Measurements from ENCODE around the gene DUSP12. TPM values are rescaled to one million over a fixed set of nuclear protein-coding genes. Genes with fewer than 3 reads are reported as not detected.

The DUSP12 gene
- total and polyA plus RNA-seq, 9 of the 15 experiments (the other 6 are each of a cell fraction or from before 2014, with no cell fraction given) = 10.4 to 81.4 (median 43.6) TPM

GRCh38 chr1:161727256-161727924 is 22.2 kb upstream of the DUSP12 start (continued):
- no peak for TF ChIP-seq ZNF318 (IDR thresholded peaks at IDR 0.05; ENCODE audit: borderline replicate concordance in 1 of 2, low read depth in 1 of 2)
- TF ChIP-seq CHCHD3 (CRISPR knock-in tag; IDR thresholded peaks at IDR 0.05) = no peak
- TF ChIP-seq SREBF2 (CRISPR knock-in tag; IDR thresholded peaks at IDR 0.05) = no peak
- peak; percentile 2; the same call in 1 of the 2 replicates for TF ChIP-seq DEAF1 (CRISPR knock-in tag; IDR thresholded peaks at IDR 0.05)
- TF ChIP-seq SMAD4 (CRISPR knock-in tag; conservative IDR thresholded peaks at IDR 0.05) = 0 out of 2 replicates have a peak, but pooled peaks have one; percentile 27
- TF ChIP-seq WHSC1 (IDR thresholded peaks at IDR 0.05; ENCODE audit: low read length) = no peak
- peak; percentile 60; the same call in 1 of the 2 replicates for TF ChIP-seq NCOA6 (IDR thresholded peaks at IDR 0.05)
- TF ChIP-seq PCBP1 (IDR thresholded peaks at IDR 0.05; ENCODE audit: low read depth, low read length, poor library complexity, severe bottlenecking) = peak; percentile 37
- TF ChIP-seq HMGXB4 (CRISPR knock-in tag; IDR thresholded peaks at IDR 0.05) = no peak
- TF ChIP-seq RBFOX2 (IDR thresholded peaks at IDR 0.05; ENCODE audit: low read depth, low read length) = peak; percentile 93
- no peak for TF ChIP-seq U2AF2 (optimal IDR thresholded peaks at IDR 0.05; ENCODE audit: low read depth, low read length)
- no peak for TF ChIP-seq NFATC3 (IDR thresholded peaks at IDR 0.05)
- no peak for TF ChIP-seq ZNF780A (CRISPR knock-in tag; IDR thresholded peaks at IDR 0.05)
- no peak for TF ChIP-seq NFIX (CRISPR knock-in tag; IDR thresholded peaks at IDR 0.05; ENCODE audit: low read depth)
- TF ChIP-seq RBM15 (IDR thresholded peaks at IDR 0.05; ENCODE audit: insufficient read depth, low read length) = no peak
- TF ChIP-seq ZNF274 (IDR thresholded peaks at IDR 0.05; ENCODE audit: borderline replicate concordance, low read depth, low read length) = no peak
